OCI-LY7 (cell line): ENCODE data around the gene ADCY9.

ENCODE experiments used
- CTCF ChIP-seq: fragments of 200-600 bp; sonication (generic); conservative IDR thresholded peaks from 2 replicates; pipeline ENCODE4 v1.5.1; 2014; ENCODE audit warnings: mild to moderate bottlenecking, antibody characterized with exemption, low read length, moderate library complexity, mixed read lengths
- EZH2phosphoT487 ChIP-seq: fragments of 200-600 bp; sonication (generic); IDR thresholded peaks from 2 replicates; pipeline ENCODE4 v1.6.1; 2018; ENCODE audit warnings: low read depth, borderline replicate concordance, mild to moderate bottlenecking, mixed run types, antibody characterized with exemption, low read length, moderate library complexity, mixed read lengths

- no peak for TF ChIP-seq CTCF
- no peak for TF ChIP-seq EZH2phosphoT487
Observed at GRCh38 chr16:4158143-4159093, 42.2 kb upstream of the ADCY9 start.
